Testis (tissue), 2 donors: ENCODE measurements around the gene RASSF1.

Experiments used
- CTCF ChIP-seq, 3 experiments: fragments of 450-650 bp in 2 of 3; fragments of 200-600 bp in 1 of 3; sonication (generic) in 1 of 3; IDR thresholded peaks; one replicate each; pipeline ENCODE4 v1.5.1; 2016 to 2019; ENCODE audit warnings: antibody characterized with exemption in 3 of 3, mild to moderate bottlenecking in 2 of 3, moderate library complexity in 1 of 3
- POLR2A ChIP-seq: fragments of 450-650 bp; IDR thresholded peaks from one replicate; pipeline ENCODE4 v1.6.1; 2017; ENCODE audit warnings: antibody characterized with exemption, mild to moderate bottlenecking, moderate library complexity

- TF ChIP-seq POLR2A (no peak), CTCF (IDR thresholded peaks at IDR 0.05) (no peak)
Measured at GRCh38 chr3:50286322-50287227, 54.1 kb downstream of the RASSF1 start.
